GM21515 (cell line): ENCODE results near the gene GFER.

ENCODE experiments used
- ATAC-seq: cut with Tn5 transposase; IDR thresholded peaks from one replicate; pipeline ENCODE4 v1.9.1; 2021; ENCODE audit not compliant: unreplicated experiment

Gene GFER

DNA sequence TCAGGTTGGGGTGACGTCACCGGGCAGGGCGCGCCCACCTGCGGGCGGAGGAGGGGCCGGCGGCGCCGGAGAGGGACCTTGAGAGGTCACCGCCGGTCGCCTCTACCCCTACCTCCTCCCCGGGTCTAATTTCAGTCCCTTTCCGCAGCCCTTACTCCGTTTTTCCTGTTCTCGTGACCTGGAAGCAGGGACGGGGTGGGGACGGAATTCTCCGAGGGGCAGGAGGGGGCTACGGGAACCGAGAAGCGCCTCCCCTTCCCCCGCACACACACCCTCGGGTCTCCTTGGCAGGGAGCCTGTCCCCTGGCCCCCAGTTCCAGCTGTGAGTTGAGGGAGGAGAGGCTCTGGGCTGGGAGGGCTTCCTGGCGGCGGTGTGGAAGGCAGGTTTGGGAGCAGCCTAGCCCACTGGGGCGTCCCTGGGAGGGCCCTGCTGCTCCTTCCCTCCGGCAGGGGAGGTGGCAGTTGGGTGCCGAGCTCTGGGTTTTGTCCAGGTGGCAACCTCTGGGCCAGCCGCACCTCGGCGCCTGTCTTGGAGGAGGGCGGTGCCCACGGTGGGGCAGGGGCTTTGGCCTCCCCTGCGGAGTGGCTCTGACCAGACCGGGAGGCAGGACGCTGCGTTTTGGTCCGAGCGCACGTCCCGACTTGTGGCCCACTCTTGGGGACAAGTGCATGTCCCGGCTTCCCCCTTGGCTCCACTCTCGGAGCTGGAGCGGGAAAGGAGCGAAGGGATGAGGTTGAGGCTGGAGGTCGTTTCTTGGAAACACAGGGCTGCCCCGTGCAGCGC, 6.5 kb downstream of the GFER start:
- no peak for ATAC-seq

DNA sequence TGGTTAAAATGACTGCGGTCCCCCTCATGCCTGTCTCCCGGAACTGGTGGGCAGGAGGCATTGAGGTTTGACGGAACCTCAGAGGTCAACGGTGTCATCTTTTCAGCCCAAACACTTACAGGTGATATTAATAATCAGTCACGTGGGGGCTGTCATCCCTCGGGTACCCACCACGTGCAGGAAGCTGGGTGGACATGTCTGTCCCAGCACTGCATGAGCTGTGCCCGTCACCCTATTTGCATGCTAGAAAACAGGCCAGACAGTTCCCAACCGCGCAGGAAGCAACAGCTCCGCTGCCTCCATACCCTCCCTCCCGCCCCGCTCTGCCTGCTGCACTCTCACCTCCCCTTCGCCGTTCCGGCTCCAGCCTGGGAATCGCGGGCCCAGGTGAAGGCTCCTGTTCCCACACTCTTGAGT, 7.2 kb downstream of the GFER start:
- ATAC-seq, result no peak

DNA sequence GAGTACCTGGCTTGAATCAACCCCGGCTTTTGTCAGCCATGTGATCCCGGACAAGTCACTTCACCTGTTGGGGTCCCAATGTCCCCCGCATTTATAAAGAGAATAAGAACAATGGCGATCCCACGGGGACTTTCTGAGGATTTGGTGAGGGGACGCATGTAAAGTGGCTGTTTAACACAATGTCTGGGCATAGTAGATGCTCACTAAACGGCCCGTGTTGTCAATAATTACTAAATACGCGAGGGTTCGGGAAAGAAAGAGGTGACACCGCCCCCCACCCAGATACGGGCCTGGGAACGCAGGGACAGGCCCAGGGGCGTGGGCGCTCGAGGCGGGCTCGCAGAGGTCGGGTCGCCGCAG, 7.6 kb downstream of the GFER start:
- ATAC-seq, result no peak

DNA sequence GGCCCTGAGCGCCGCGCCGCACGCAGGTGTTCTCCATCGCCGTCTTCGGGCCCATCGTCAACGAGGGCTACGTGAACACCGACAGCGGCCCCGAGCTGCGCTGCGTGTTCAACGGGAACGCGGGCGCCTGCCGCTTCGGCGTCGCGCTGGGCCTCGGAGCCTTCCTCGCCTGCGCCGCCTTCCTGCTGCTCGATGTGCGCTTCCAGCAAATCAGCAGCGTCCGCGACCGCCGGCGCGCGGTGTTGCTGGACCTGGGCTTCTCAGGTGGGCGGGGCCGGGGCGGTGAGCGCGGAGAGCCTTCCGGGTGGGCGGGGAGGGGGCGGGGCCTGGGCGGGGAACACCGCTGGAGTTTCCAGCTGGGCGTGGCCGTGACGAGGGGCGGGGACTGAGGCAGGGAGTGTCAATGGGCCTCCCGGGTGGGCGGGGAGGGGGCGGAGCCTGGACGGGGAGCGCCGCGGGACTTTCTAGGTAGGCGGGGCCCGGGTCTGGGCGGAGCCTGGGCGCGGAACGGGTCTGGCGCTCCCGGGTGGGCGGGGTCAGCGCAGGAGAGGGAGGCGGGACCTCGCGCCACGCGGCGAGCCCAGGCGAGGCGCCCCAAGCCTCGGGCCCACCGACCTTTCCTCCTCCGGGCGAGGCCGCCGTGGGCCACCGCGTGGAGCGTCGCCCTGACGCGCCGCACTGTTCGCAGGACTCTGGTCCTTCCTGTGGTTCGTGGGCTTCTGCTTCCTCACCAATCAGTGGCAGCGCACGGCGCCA, 8.1 kb downstream of the GFER start:
- peak; percentile 48 for ATAC-seq

DNA sequence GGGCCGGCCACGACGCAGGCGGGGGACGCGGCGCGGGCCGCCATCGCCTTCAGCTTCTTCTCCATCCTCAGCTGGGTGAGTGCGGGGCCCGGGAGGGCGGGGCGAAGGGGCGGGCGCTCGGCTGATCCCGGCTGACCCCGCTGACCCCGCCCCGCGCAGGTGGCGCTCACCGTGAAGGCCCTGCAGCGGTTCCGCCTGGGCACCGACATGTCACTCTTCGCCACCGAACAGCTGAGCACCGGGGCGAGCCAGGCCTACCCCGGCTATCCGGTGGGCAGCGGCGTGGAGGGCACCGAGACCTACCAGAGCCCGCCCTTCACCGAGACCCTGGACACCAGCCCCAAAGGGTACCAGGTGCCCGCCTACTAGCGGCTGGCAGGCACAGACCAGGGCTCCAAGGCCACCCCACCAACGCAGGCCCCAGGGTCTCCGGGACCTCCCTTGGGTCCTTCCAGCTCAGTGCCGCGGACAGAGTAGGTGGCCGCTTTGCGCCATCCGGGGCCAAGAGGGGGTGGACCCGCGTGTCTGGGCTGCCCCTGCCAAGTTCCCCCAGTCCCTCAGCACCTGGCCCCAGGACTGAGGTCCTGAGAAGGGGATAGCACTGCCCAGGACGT, 8.8 kb downstream of the GFER start:
- no peak for ATAC-seq

DNA sequence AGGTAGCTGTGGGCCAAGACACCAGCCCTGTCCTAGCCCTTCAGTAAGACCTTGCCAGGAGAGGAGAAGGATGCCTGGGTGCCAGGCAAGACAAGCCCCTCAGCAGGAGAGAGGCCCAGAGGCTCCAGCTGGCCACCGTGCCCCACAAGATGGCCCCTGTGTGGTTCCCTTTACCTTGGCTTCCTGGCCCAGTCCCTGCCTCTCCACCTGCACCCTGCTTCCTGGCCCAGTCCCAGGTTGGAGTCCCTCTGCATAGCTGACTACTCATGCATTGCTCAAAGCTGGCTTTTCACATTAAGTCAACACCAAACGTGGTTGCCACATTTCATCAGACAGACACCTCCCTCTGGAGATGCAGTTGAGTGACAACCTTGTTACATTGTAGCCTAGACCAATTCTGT, 9.7 kb downstream of the GFER start:
- no peak for ATAC-seq

DNA sequence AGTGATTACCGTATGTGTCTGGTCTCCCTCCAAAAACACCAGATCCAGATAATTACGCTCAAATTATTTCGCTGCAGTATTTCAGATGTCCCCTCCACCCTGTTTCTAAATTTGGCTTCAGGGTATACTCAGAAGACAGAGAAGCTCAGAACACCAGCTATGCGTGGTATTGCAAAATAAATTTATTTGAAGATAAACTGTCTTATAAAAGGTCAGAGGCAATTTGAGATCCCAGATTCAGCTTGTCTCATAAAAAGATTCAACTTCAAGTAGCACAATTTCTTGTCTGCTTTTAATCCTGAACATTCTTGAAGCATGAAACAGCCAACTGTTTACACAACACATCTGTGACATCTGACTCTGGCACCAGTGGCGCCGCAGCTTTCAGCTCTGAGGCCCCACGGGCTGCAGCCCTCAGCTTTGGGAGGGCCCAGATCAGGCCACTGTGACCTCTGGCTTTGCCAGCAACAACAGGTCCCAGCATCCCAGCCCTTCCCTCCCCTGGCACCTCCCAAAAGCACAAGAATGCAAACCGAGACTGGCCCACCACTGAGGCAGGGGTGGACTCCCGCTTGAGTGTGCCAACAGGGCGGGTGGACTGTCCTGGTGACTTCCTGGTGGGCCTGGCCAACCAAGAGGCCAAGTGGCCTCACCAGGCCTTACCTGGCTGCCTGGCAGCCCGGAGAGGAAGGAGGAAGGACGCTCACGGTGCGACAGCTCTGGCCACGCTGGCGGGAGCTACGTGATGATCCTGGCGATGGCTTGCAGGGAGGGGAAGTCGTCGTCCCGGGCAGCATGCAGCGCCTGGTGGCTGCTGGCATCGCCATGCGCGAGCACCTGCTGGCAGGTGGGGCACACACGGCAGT, 13.7 kb downstream of the GFER start:
- no peak for ATAC-seq

DNA sequence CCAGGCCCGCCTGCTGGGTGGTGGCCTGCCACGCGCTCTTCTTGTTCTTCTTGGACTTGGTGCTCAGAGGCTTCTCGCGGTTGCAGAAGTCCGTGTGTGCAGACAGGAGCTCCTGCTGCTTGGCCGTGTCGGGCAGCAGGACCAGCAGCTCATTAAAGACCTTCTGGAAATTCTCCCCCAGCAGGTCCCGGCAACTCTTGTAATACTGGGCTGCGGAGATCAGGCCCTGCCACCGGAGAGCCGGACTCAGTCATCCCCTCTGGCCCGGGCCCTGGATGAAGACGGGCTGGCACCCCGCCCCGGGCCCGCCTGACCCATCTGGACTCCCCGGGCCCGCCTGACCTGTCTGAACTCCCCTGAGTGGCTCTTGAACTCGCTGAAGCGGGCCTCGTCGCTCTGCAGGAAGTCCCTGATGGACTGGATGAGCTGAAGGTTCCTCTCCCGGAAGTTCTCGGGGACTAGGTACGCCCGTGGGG, 14.4 kb downstream of the GFER start:
- ATAC-seq, result no peak

DNA sequence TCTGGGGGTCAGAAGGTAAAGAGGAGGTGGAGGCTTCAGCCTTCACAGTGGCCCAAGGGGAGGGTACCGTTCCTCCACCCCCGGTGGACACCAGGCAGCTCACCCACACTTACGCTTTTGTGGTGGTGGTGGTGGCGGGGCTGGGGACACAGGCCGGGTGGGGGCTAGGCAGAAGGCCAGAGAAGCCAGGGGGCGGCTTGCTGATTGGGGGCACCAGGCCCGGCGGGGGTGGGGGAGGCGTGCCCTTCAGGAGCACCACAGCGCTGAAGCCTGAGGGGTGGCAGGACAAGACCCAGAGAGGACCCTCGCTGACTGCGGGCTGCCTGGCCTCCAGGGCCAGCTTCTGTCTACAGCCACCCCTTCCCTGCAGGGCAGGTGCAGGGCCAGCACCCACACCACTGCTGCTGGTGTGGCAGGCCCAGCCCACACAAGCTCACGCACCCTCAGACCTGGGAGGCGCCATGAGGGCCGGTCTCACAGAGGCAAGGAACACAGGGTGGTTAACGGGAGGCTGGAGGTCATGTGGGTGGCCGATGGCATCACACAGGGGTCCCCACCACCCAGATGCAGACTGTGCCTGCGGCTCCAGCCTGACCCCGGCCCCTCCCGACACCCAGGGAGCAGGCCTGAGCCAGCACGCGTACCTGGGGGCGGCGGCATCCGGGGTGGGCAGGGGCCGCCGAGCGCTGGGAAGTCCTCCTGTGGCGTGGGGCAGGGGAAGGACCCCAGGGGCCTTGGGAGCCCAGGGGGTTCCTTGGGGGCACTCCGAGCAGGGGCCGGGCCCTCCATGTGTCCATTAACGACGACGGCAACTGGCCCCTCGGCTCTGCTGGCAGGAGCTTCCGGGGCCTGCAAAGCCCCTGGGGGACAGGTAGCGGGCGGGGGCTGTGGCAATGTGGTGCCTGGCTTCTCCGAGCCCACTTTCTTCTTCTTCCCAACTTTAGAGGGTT, 15.1 kb downstream of the GFER start:
- ATAC-seq, result no peak

DNA sequence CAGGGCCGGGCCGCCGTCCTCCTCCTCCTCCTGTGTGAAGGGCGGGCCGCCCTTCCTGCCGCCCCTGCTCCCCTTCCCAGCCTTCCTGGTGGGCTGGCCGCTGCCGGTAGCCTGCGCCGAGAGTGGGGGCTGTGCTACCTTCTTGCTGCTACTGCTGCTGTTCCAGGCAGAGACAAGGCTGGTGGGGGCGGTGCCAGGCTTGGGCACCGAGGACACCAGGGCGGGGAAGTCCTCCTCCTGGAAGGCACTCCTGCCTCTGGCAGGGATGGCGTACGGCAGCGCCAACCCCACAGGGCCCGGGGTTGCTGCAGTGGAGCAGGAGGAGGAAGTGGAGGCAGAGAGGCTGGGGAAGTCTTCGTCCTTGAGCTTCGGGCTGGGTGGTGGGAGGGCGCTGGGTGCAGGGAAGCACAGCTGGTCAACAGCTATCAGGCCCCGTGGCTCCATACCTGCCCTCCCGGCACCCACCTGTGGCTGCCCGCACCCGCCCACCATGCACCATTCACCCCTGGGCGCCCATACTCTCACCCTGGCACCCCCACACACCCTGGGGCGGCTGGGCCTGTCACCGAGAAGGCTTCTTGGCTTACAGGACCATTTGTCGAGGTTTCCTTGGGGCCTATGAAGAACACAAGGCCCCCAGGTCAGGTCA, 16.0 kb downstream of the GFER start:
- no peak for ATAC-seq

DNA sequence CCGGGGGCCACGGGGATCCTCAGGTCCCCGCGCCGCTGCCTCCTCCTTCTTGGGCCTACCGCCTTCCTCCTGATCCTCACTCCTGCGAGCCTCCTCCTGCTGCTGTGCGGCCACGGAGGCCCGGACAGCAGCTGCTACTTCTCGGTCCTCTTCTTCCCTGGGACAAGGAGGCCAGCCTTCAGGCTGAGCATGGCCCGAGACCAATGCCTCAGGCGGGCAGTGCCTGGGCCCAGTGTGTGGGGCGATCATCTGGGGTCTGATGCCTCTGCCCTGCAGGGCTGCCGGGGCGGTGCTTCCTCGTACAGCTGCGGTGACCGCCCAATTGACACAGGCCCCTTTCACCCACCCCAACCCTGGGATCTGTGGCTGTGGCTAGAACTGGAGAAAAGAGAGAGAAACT, 17.0 kb downstream of the GFER start:
- ATAC-seq, result no peak

DNA sequence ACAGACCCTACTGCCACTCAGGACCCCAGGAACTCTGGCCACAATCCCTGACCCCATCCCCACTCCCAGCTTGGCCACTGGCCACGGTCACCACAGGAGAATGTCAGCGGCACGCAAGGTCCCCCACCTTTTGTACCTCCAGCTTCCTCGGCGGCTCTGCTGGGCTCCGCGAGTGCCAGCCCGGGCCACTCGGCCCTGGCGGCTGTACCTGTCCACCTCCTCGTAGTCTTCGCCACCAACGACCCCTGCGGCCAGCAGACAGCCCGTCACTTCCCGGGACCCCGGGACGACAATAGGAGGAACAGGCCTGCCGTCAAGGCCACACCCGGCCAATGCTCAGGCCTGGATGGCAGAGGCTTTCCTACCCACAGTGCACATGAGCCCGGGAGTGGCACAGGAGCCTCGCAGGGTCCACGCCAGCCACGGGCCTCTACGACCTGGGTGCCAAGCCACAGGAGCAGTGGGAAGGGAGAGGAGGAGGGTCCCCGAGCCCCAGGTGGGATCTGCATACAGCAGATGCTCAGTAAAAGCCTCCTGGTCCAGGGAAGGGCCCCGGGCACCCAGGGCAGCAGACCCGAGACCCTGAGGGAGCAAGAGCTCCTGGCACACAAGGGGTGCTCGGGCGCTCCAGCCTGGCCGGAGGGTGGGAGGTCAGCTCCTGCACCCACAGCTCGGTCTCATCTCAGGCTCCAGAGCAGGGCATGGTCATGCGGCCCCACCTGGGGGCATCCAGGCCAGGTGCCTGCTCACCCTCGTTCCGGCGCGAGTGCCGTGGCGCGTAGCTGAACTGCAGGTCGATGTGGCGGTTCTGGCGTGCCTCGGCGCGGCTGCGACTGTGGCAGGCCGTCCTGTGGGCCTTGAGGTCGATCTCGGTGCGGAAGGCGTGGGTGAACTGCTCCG, 17.7 kb downstream of the GFER start:
- ATAC-seq, result no peak

DNA sequence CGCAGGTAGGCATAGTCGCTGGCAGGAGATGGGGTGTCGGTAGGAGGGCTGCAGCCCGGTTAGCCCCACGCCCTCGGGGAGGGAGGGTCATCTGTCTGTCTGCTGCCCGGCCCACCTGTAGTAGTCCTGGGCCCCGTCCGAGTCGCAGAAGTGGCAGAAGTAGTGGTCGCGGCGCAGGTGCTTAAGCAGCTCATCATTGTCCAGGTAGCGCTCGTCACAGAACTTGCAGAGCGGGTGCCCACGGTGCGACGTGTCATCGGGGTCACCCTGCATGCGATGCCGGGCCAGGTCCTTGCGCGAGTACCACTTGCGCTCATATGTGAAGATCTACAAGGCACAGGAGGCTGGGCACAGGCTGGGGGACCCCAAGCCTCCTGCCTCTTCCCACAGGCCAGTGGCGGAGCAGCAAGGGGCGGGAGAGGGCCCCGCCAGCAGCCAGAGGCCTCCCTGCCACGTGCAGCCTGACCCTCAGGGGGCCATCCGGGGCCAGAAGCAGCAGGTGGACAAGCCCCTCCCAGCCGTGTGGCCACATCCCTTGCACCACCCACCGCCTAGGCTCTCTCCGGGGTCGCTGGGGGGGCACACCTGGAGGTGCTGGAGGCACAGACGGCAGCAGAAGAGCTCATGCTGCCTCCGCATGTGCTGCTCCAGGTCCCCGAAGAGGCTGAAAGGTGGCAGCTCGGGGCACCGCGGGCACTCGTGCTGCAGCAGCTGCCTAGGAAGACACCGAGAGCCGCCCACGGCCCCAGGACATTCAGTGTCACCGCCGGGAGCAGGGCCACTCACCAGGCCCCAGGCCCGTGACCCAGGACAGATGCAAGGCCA, 18.6 kb downstream of the GFER start:
- ATAC-seq, result no peak

DNA sequence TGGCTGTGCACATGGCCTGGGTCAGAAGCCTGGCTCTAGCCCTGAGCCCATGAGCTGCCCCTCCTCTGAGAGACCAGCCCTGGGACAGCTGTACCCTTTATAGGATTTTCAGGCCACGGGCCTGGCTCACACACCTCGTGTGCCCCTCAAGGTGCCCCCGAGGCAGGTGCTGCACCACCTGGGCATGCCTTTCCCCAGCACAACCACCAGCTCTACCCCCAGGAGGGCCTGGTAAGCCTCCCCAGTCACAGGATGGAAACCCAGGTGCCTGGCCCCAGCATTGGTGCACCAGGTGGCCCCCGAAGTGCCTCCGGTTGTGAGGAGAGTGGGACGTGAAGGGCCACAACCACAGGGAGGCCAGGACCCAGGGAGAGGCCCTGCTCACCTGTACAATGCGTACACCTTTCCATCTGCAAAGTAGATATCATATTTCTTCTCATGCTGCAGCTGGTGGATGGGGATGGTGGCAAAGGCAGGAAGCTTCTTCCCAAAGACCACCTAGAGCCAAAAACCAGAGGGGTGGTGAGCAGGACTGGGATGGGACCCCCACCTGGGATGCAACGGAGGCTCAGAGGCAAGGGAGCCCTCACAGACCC, 19.3 kb downstream of the GFER start:
- ATAC-seq, result no peak

DNA sequence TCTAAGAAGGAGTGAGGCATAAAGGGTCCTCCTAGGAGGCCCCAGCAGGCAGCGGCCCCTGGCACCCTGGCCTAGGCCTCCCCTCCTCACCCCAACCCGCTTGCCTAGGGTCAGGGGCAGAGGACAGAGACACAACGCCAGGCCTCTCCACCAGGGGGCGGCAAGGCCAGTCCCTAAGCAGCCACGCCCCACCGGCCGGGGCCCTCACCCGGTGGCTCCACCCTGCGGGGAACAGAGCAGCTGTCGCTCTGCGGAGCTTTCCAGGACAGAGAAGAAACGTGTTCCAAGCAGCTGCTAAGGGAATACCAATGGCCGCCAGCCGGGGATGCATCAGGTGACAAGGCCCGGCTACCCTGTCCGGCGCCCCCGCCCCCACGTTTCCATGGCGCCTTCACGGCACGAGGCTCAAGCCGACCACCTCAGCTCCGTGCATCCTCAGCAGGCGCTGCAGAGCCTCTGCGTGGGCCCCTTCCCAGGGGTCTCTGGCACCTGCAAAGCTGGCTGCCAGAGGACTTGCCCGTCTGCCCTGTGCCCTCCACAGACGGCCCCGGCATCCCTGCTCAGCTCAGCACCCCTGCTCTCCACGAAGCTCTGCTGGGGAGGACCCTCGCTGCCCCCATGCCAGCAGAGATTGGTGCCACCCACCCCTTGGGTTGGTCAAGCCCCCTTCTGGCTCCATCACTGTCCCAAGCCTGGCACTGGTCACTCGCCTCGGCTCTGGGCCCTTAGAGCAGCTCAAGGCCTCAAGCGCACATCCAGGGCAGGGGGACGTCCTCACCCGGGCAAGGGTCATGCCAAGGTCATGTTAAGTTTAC, 20.0 kb downstream of the GFER start:
- ATAC-seq, result no peak

DNA sequence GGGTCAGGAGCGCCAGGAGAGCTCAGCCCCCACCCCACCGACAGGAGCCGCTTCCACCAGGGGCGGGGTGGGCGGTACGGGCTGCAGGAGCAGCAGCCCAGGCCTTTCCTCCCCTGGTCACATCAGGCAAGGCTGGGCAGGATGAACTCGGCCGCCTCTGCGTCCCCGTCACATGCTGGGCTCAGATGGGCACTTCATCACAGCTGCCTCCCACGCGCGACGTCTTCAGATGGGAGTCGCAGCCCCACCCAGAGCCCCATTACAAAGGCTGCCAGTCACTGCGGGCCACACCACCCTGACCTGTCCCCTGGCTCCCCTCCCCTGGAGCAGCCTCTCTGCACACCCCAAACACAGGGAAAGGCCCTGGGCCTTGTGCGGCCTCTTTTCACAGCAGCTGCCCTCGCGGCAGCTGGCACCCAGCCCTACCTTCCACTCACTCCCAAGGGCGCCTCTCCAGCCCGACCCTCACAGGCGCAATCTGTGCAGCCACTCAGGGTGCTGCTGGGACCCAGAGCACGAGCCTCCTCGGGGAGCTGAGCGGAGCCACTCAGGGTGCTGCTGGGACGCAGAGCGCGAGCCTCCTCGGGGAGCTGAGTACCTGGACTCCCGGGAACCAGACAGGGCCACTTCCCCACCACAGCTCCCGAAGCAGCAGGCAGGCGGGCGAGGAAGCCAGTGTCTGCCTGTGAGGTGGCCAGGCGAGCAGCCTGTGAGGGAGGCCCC, 21.0 kb downstream of the GFER start:
- ATAC-seq, result no peak
